Adrenal gland (tissue), 12 donors: Measurements from ENCODE around the gene PDGFC. TPM values are rescaled to one million over a fixed set of nuclear protein-coding genes. Genes with fewer than 3 reads are reported as not detected.

Experiments
- DNase-seq, 7 donors: peaks; one replicate each; pipeline ENCODE4 v3.0.0-alpha.2; 2019 to 2020
- H3K27ac ChIP-seq, 5 donors: fragments of 200-600 bp; sonication (generic) in 4 of 5; 1 replicate in 3 of 5; 2 replicates in 2 of 5; pipeline versions ENCODE4 v1.5.1 to v1.8.0; 2016 to 2020; ENCODE audit warnings: mild to moderate bottlenecking in 1 of 5
- H3K27me3 ChIP-seq: fragments of 200-600 bp; 2 replicates; pipeline ENCODE4 v1.8.0; 2021
- H3K36me3 ChIP-seq, 2 donors: fragments of 200-600 bp; replicated peaks in 1 of 2; 1 replicate in 1 of 2; 2 replicates in 1 of 2; pipeline versions ENCODE4 v1.5.1 to v1.8.0; 2018 to 2022
- H3K4me1 ChIP-seq, 2 donors: fragments of 200-600 bp; replicated peaks in 1 of 2; 1 replicate in 1 of 2; 2 replicates in 1 of 2; pipeline versions ENCODE4 v1.5.1 to v1.8.0; 2018 to 2021
- H3K4me3 ChIP-seq, 4 donors: fragments of 200-600 bp; sonication (generic) in 3 of 4; one replicate each; pipeline ENCODE4 v1.5.1; 2016 to 2018
- H3K9me3 ChIP-seq, 3 donors: fragments of 200-600 bp; sonication (generic) in 1 of 3; replicated peaks in 1 of 3; 1 replicate in 2 of 3; 2 replicates in 1 of 3; pipeline versions ENCODE4 v1.5.1 to v1.8.0; 2016 to 2021
- CTCF ChIP-seq, 6 experiments: fragments of 450-650 bp in 4 of 6; fragments of 200-600 bp in 2 of 6; sonication (generic) in 1 of 6; IDR thresholded peaks; 1 replicate in 5 of 6; 2 replicates in 1 of 6; pipeline versions ENCODE4 v1.5.1 to v1.8.0; 2016 to 2021; ENCODE audit warnings: antibody characterized with exemption in 6 of 6, mild to moderate bottlenecking in 2 of 6, moderate library complexity in 1 of 6
- POLR2A ChIP-seq, 2 donors: fragments of 450-650 bp; IDR thresholded peaks; one replicate each; pipeline ENCODE4 v1.6.1; 2017; ENCODE audit warnings: antibody characterized with exemption in 2 of 2, mild to moderate bottlenecking in 2 of 2, moderate library complexity in 1 of 2
- WGBS, 4 donors: extraction: QIAGEN DNeasy Blood & Tissue Kit in 2 of 4; methylation state at CpG; one replicate each; pipeline versions ENCODE4 v1.1.5 to v1.1.7; 2013 to 2017; 5-methylcytosine and 5-hydroxymethylcytosine counted together
- intact Hi-C, 2 donors: fragments of 100-400 bp; cut with DNase I; formaldehyde crosslinking; loops; one replicate each; pipeline versions ENCODE4 v1.14.1 to v1.15.0; 2022 to 2023
- polyA plus RNA-seq, 3 donors: library from polyadenylated mRNA; stranded (reverse); fragments of 200-250 nt in 2 of 3; fragments of 350-450 nt in 1 of 3; fragmentation: Illumina TruSeq in 1 of 3; extraction: RNeasy Lipid Tissue Mini Kit (QIAGEN cat#74804) in 1 of 3; gene quantifications; one replicate each; pipeline ENCODE4 v1.2.3, GENCODE V29; 2013 to 2014
- total RNA-seq, 9 donors: library from RNA; depleted of rRNA in 4 of 9; stranded (reverse); fragments of >200 nt in 4 of 9; fragments of 120-200 nt in 1 of 9; fragmentation: NEBNext Ultra II Directional in 1 of 9; extraction: Animal tissue kit (Norgen Biotek cat#: 25700) in 1 of 9; gene quantifications; one replicate each; pipeline versions ENCODE4 v1.1.0 to v1.2.4, GENCODE V29; 2013 to 2023
- donor health status: healthy with polysubstance abuse.
- donor health status: Bipolar disorder and iron deficiency.
- donor health status: DM: yes; HTN: yes; CAD: no.
- donor health status: DM: no; HTN: no; CAD: no.
- donor health status: DM: no; HTN: no; CAD: no.
- donor health status: DM: yes; HTN: yes; CAD: no.

Gene PDGFC
- total and polyA plus RNA-seq, 12 donors: 6.0 to 77.2 (median 45.4) TPM

GRCh38 chr4:156885374-156885773, 86.2 kb downstream of the PDGFC start:
- H3K4me3 ChIP-seq: no peak overlapping the region

GRCh38 chr4:156884183-156884582, 87.4 kb downstream of the PDGFC start:
- peaks cover 6 to 15% of the 10 kb centered on the region in 2 donors for H3K4me1 ChIP-seq
- no peaks in the 10 kb centered on the region for H3K9me3 ChIP-seq
- H3K36me3 ChIP-seq: no peaks in the 10 kb centered on the region
- no peak overlapping the region for H3K4me3 ChIP-seq
- intact Hi-C loops: no loop called here
- TF ChIP-seq POLR2A (IDR thresholded peaks at IDR 0.05) (no peak), CTCF (IDR thresholded peaks at IDR 0.05) (no peak)
- 28 to 35% (median 33%) methylated on average over 3 of the region's 3 CpGs for WGBS, 4 donors
- no peaks in the 10 kb centered on the region for H3K27me3 ChIP-seq
- no peak overlapping the region for H3K27ac ChIP-seq
- DNase-seq: no peak

More at GRCh38 chr4:156885374-156885773, 86.2 kb downstream of the PDGFC start:
- H3K27ac ChIP-seq: no peak overlapping the region
- 79 to 100% (median 92%) methylated on average over 1 of the region's 1 CpG for WGBS, 4 donors
- no peak for DNase-seq
- no peaks in the 10 kb centered on the region for H3K27me3 ChIP-seq
- TF ChIP-seq POLR2A (IDR thresholded peaks at IDR 0.05) (no peak), CTCF (IDR thresholded peaks at IDR 0.05) (no peak)
- no peaks in the 10 kb centered on the region for H3K9me3 ChIP-seq
- intact Hi-C loops: no loop called here
- H3K4me1 ChIP-seq: peaks cover 16 to 24% of the 10 kb centered on the region in 2 donors
- no peaks in the 10 kb centered on the region for H3K36me3 ChIP-seq

- no peaks in the 10 kb centered on the region for H3K9me3 ChIP-seq
- intact Hi-C loops: no loop called here
- H3K36me3 ChIP-seq: no peaks in the 10 kb centered on the region
- TF ChIP-seq POLR2A (IDR thresholded peaks at IDR 0.05): no peak
- TF ChIP-seq CTCF (IDR thresholded peaks at IDR 0.05): no peak
- no peaks in the 10 kb centered on the region for H3K4me1 ChIP-seq
- no peak for DNase-seq
- 79 to 94% (median 89%) methylated on average over 3 of the region's 3 CpGs for WGBS, 4 donors
- H3K27ac ChIP-seq: no peak overlapping the region
- H3K27me3 ChIP-seq: no peaks in the 10 kb centered on the region
- H3K4me3 ChIP-seq: no peak overlapping the region
These were observed 95.9 kb downstream of the PDGFC start for GRCh38 chr4:156875704-156876103.

- H3K4me3 ChIP-seq: no peak overlapping the region
- 92 to 96% (median 93%) methylated on average over 1 of the region's 1 CpG for WGBS, 4 donors
- H3K27ac ChIP-seq: no peak overlapping the region
- no peaks in the 10 kb centered on the region for H3K36me3 ChIP-seq
- no peaks in the 10 kb centered on the region for H3K9me3 ChIP-seq
- TF ChIP-seq POLR2A (IDR thresholded peaks at IDR 0.05) (no peak), CTCF (IDR thresholded peaks at IDR 0.05) (no peak)
- no peak for DNase-seq
- peaks cover 0 to 4% of the 10 kb centered on the region in 2 donors for H3K4me1 ChIP-seq
- intact Hi-C loops: no loop called here
- H3K27me3 ChIP-seq: no peaks in the 10 kb centered on the region
These were observed 96.5 kb downstream of the PDGFC start for GRCh38 chr4:156875055-156875454.
